ENCODE data around the gene AUNIP.

AUNIP gene

GRCh38 chr1:25811384-25812082 lies 47.7 kb downstream of the AUNIP start:
- Histone ChIP-seq H3K4me2 (ENCODE audit: low read length) (no peak overlapping the region), H2BK5ac (ENCODE audit: low read length) (no peak overlapping the region), H3K36me3 (ENCODE audit: control insufficient read depth, insufficient read depth, low read length) (peaks cover 2% of the 10 kb centered on the region), H3K79me2 (ENCODE audit: control insufficient read depth, insufficient read depth, low read length) (no peaks in the 10 kb centered on the region), H3K9ac (ENCODE audit: low read length) (no peak overlapping the region), H3K4me1 (ENCODE audit: control insufficient read depth, low read depth, low read length) (no peaks in the 10 kb centered on the region), H3K56ac (ENCODE audit: low read length) (peak overlapping the region; percentile 25), H3K79me1 (ENCODE audit: low read length) (no peaks in the 10 kb centered on the region), H4K5ac (ENCODE audit: low read length) (no peak overlapping the region), H2BK120ac (ENCODE audit: low read depth, low read length) (no peak overlapping the region), H2BK15ac (replicated peaks; ENCODE audit: low read depth) (no peak overlapping the region), H3K27ac (ENCODE audit: low read depth, low read length) (no peak overlapping the region), H3K4ac (ENCODE audit: low read depth, low read length) (no peak overlapping the region), H3K18ac (ENCODE audit: low read length) (no peak overlapping the region), H3K23ac (ENCODE audit: low read length) (no peak overlapping the region), H3K4me3 (ENCODE audit: low read length) (no peak overlapping the region), H4K8ac (ENCODE audit: low read depth, low read length) (no peak overlapping the region), H2AK5ac (ENCODE audit: low read length) (no peak overlapping the region), H3K27me3 (ENCODE audit: insufficient read depth, low read length, poor library complexity) (no peaks in the 10 kb centered on the region)
- no peak for DNase-seq
- WGBS (ENCODE audit: extremely low coverage, insufficient coverage, low lambda C conversion rate) = no CpG with 5 or more reads among the region's 13 CpGs

- no peak overlapping the region for H4K8ac ChIP-seq (ENCODE audit: low read depth, low read length)
- no peak overlapping the region for H3K27ac ChIP-seq (ENCODE audit: low read depth, low read length)
- no peaks in the 10 kb centered on the region for H3K79me2 ChIP-seq (ENCODE audit: control insufficient read depth, insufficient read depth, low read length)
- peak; percentile 77 for DNase-seq
- no peak overlapping the region for H3K4me3 ChIP-seq (ENCODE audit: low read length)
- H3K79me1 ChIP-seq (ENCODE audit: low read length) = no peaks in the 10 kb centered on the region
- no peak overlapping the region for H4K5ac ChIP-seq (ENCODE audit: low read length)
- no peak overlapping the region for H2BK15ac ChIP-seq (replicated peaks; ENCODE audit: low read depth)
- H3K18ac ChIP-seq (ENCODE audit: low read length) = no peak overlapping the region
- H3K4me2 ChIP-seq (ENCODE audit: low read length) = no peak overlapping the region
- H3K4ac ChIP-seq (ENCODE audit: low read depth, low read length) = no peak overlapping the region
- H3K9ac ChIP-seq (ENCODE audit: low read length) = no peak overlapping the region
- no peak overlapping the region for H2BK120ac ChIP-seq (ENCODE audit: low read depth, low read length)
- no peak overlapping the region for H2BK5ac ChIP-seq (ENCODE audit: low read length)
- peaks cover 2% of the 10 kb centered on the region for H3K36me3 ChIP-seq (ENCODE audit: control insufficient read depth, insufficient read depth, low read length)
- H3K56ac ChIP-seq (ENCODE audit: low read length) = no peak overlapping the region
- H3K4me1 ChIP-seq (ENCODE audit: control insufficient read depth, low read depth, low read length) = no peaks in the 10 kb centered on the region
- no peak overlapping the region for H2AK5ac ChIP-seq (ENCODE audit: low read length)
- no peak overlapping the region for H3K23ac ChIP-seq (ENCODE audit: low read length)
- H3K27me3 ChIP-seq (ENCODE audit: insufficient read depth, low read length, poor library complexity) = no peaks in the 10 kb centered on the region
- WGBS (ENCODE audit: extremely low coverage, insufficient coverage, low lambda C conversion rate) = no CpG with 5 or more reads among the region's 21 CpGs
Observed at GRCh38 chr1:25810341-25811299, 48.6 kb downstream of the AUNIP start.

GRCh38 chr1:25809929-25810328 lies 49.3 kb downstream of the AUNIP start:
- H4K8ac ChIP-seq (ENCODE audit: low read depth, low read length) = no peak overlapping the region
- H2BK120ac ChIP-seq (ENCODE audit: low read depth, low read length) = no peak overlapping the region
- no peak overlapping the region for H3K9ac ChIP-seq (ENCODE audit: low read length)
- H3K56ac ChIP-seq (ENCODE audit: low read length) = no peak overlapping the region
- WGBS (ENCODE audit: extremely low coverage, insufficient coverage, low lambda C conversion rate) = no CpG with 5 or more reads among the region's 7 CpGs
- H3K23ac ChIP-seq (ENCODE audit: low read length) = no peak overlapping the region
- no peaks in the 10 kb centered on the region for H3K4me1 ChIP-seq (ENCODE audit: control insufficient read depth, low read depth, low read length)
- no peaks in the 10 kb centered on the region for H3K27me3 ChIP-seq (ENCODE audit: insufficient read depth, low read length, poor library complexity)
- no peak overlapping the region for H3K27ac ChIP-seq (ENCODE audit: low read depth, low read length)
- H3K79me2 ChIP-seq (ENCODE audit: control insufficient read depth, insufficient read depth, low read length) = no peaks in the 10 kb centered on the region
- H3K79me1 ChIP-seq (ENCODE audit: low read length) = no peaks in the 10 kb centered on the region
- H2BK15ac ChIP-seq (replicated peaks; ENCODE audit: low read depth) = no peak overlapping the region
- H3K4ac ChIP-seq (ENCODE audit: low read depth, low read length) = no peak overlapping the region
- no peak overlapping the region for H4K5ac ChIP-seq (ENCODE audit: low read length)
- H3K4me3 ChIP-seq (ENCODE audit: low read length) = no peak overlapping the region
- peaks cover 2% of the 10 kb centered on the region for H3K36me3 ChIP-seq (ENCODE audit: control insufficient read depth, insufficient read depth, low read length)
- no peak overlapping the region for H3K4me2 ChIP-seq (ENCODE audit: low read length)
- no peak overlapping the region for H2AK5ac ChIP-seq (ENCODE audit: low read length)
- H2BK5ac ChIP-seq (ENCODE audit: low read length) = no peak overlapping the region
- no peak overlapping the region for H3K18ac ChIP-seq (ENCODE audit: low read length)
- no peak for DNase-seq

- Histone ChIP-seq H3K27me3 (ENCODE audit: insufficient read depth, low read length, poor library complexity) (no peaks in the 10 kb centered on the region), H2BK5ac (ENCODE audit: low read length) (no peak overlapping the region), H3K4me2 (ENCODE audit: low read length) (no peak overlapping the region), H3K79me2 (ENCODE audit: control insufficient read depth, insufficient read depth, low read length) (no peaks in the 10 kb centered on the region), H3K4me3 (ENCODE audit: low read length) (no peak overlapping the region), H2AK5ac (ENCODE audit: low read length) (no peak overlapping the region), H3K79me1 (ENCODE audit: low read length) (no peaks in the 10 kb centered on the region), H3K4ac (ENCODE audit: low read depth, low read length) (no peak overlapping the region), H3K18ac (ENCODE audit: low read length) (no peak overlapping the region), H4K5ac (ENCODE audit: low read length) (no peak overlapping the region), H3K23ac (ENCODE audit: low read length) (no peak overlapping the region), H3K27ac (ENCODE audit: low read depth, low read length) (no peak overlapping the region), H3K56ac (ENCODE audit: low read length) (no peak overlapping the region), H2BK120ac (ENCODE audit: low read depth, low read length) (no peak overlapping the region), H4K8ac (ENCODE audit: low read depth, low read length) (no peak overlapping the region), H2BK15ac (replicated peaks; ENCODE audit: low read depth) (no peak overlapping the region), H3K9ac (ENCODE audit: low read length) (no peak overlapping the region), H3K4me1 (ENCODE audit: control insufficient read depth, low read depth, low read length) (no peaks in the 10 kb centered on the region), H3K36me3 (ENCODE audit: control insufficient read depth, insufficient read depth, low read length) (peaks cover 2% of the 10 kb centered on the region)
- WGBS (ENCODE audit: extremely low coverage, insufficient coverage, low lambda C conversion rate) = no CpG with 5 or more reads among the region's 18 CpGs
- no peak for DNase-seq
Observed at GRCh38 chr1:25809283-25809926, 49.9 kb downstream of the AUNIP start.

GRCh38 chr1:25808481-25809244 lies 50.6 kb downstream of the AUNIP start:
- DNase-seq = no peak
- H2BK120ac ChIP-seq (ENCODE audit: low read depth, low read length) = no peak overlapping the region
- H3K4me3 ChIP-seq (ENCODE audit: low read length) = no peak overlapping the region
- no peak overlapping the region for H3K56ac ChIP-seq (ENCODE audit: low read length)
- H3K79me2 ChIP-seq (ENCODE audit: control insufficient read depth, insufficient read depth, low read length) = no peaks in the 10 kb centered on the region
- no peak overlapping the region for H3K9ac ChIP-seq (ENCODE audit: low read length)
- H3K36me3 ChIP-seq (ENCODE audit: control insufficient read depth, insufficient read depth, low read length) = peaks cover under 1% of the 10 kb centered on the region
- H2AK5ac ChIP-seq (ENCODE audit: low read length) = no peak overlapping the region
- no peak overlapping the region for H3K27ac ChIP-seq (ENCODE audit: low read depth, low read length)
- no peaks in the 10 kb centered on the region for H3K27me3 ChIP-seq (ENCODE audit: insufficient read depth, low read length, poor library complexity)
- no peak overlapping the region for H3K18ac ChIP-seq (ENCODE audit: low read length)
- no peak overlapping the region for H3K23ac ChIP-seq (ENCODE audit: low read length)
- no CpG with 5 or more reads among the region's 34 CpGs for WGBS (ENCODE audit: extremely low coverage, insufficient coverage, low lambda C conversion rate)
- no peak overlapping the region for H3K4me2 ChIP-seq (ENCODE audit: low read length)
- no peaks in the 10 kb centered on the region for H3K79me1 ChIP-seq (ENCODE audit: low read length)
- no peak overlapping the region for H4K5ac ChIP-seq (ENCODE audit: low read length)
- no peak overlapping the region for H3K4ac ChIP-seq (ENCODE audit: low read depth, low read length)
- no peaks in the 10 kb centered on the region for H3K4me1 ChIP-seq (ENCODE audit: control insufficient read depth, low read depth, low read length)
- no peak overlapping the region for H2BK15ac ChIP-seq (replicated peaks; ENCODE audit: low read depth)
- H4K8ac ChIP-seq (ENCODE audit: low read depth, low read length) = no peak overlapping the region
- no peak overlapping the region for H2BK5ac ChIP-seq (ENCODE audit: low read length)

All from mesendoderm (in vitro differentiated cells).